Astrocyte of the cerebellum (primary cell): ENCODE measurements around the gene EPHA2.
A peak's percentile ranks its signal among the peaks of the same experiment; 100 is the strongest.
"Not testable (repeated sequence)": the region's sequence is repeated elsewhere in the genome, so short reads cannot be mapped to it uniquely, and the experiment has no call there.

ENCODE experiments used
- DNase-seq: peaks from one replicate; pipeline ENCODE4 v3.0.0-alpha.2; 2011; ENCODE audit warnings: low read depth
- H3K4me3 ChIP-seq: 2 replicates; pipeline ENCODE4 v1.5.1; 2011; ENCODE audit warnings: mild to moderate bottlenecking, low read depth, low read length, moderate library complexity
- CTCF ChIP-seq: IDR thresholded peaks from 2 replicates; pipeline ENCODE4 v1.5.1; 2012; ENCODE audit warnings: low read length, low read depth, moderate library complexity, mild to moderate bottlenecking; ENCODE audit errors: missing control alignments
- in situ Hi-C: cut with HindIII; loops from 2 replicates; pipeline ENCODE4 v1.10.0; 2017; ENCODE audit warnings: low sequenced_read_pairs

Gene EPHA2

DNA sequence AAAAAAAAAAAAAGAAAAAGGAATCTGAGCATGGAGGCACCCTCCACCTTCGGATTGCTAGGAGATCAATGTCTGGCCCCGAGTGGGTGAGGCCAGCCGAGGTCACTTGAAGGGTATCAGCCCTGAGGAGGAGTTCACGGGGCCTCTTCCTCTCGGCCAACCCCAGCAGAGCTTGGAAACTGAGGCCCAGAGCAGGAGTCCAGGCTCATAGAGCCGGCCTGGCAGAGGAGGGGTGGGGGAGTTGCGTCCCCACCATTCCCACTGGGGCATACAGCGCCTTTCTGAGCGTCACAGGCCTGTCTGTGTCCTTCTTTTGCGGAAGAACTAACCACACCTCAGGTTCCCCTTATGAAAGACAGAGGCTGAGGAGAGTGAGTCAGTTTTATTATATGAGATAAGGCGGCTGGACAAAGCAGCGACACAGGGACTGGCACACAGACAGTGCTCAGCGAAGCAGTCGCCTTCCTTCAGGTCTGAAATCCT, 17.1 kb upstream of the EPHA2 start:
- no peak overlapping the region for H3K4me3 ChIP-seq
- in situ Hi-C loops, result no loop called here
- no peak for DNase-seq
- no peak for TF ChIP-seq CTCF

- in situ Hi-C loops, result no loop called here
- no peak for TF ChIP-seq CTCF
- H3K4me3 ChIP-seq, result no peak overlapping the region
- DNase-seq, result no peak
Measured at GRCh38 chr1:16172218-16172830, 16.5 kb upstream of the EPHA2 start.

GRCh38 chr1:16171314-16172151, 15.7 kb upstream of the EPHA2 start:
- TF ChIP-seq CTCF, result no peak
- no peak overlapping the region for H3K4me3 ChIP-seq
- in situ Hi-C loops, result no loop called here
- DNase-seq, result no peak

DNA sequence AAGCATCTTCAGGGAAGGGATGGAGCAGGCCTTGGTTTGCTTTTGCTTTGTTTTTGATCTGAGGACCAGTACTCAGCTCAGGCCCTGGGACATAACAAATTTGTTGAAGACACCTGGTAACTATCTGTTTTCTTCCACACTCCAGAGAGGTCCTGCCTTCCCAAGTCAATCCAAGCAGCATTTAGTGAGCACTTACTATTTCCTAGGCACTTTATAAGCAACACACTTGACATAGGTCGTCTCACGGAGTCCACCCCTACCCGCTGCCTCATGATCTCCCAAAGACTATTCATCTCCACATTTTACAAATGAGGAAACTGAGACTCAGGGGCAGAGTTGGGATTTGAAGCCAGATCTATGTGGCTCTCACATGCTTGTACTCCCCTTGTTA, 14.4 kb upstream of the EPHA2 start:
- DNase-seq, result no peak
- no peak for TF ChIP-seq CTCF
- H3K4me3 ChIP-seq, result no peak overlapping the region
- in situ Hi-C loops, result no loop called here

- DNase-seq, result no peak
- TF ChIP-seq CTCF, result no peak
- in situ Hi-C loops, result no loop called here
- no peak overlapping the region for H3K4me3 ChIP-seq
Measured at GRCh38 chr1:16168622-16169360, 12.9 kb upstream of the EPHA2 start.

DNA sequence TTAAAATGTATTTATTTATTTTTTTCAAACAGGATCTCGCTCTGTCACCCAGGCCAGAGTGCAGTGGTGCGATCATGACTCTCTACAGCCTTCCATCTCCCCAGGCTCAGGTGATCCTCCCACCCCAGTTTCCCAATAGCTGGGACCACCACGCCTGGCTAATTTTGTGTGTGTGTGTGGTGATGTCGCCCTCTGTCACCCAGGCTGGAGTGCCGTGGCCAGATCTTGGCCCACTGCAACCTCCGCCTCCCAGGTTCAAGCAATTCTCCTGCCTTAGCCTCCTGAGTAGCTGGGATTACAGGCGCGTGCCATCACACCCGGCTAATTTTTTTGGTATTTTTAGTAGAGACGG, 12.3 kb upstream of the EPHA2 start:
- in situ Hi-C loops, DNase-seq: not testable (repeated sequence)
- peak overlapping the region; percentile 43 for H3K4me3 ChIP-seq
